LNCaP clone FGC (cell line): ENCODE data around the gene CMTM1.

ENCODE experiments used
- DNase-seq: peaks from one replicate; pipeline ENCODE4 v3.0.0-alpha.2; 2011; ENCODE audit warnings: low read depth
- H3K4me3 ChIP-seq: 2 replicates; pipeline ENCODE4 v1.5.1; 2011; ENCODE audit warnings: mild to moderate bottlenecking, low read depth, low read length, control low read depth
- TF ChIP-seq, protein P1 (sequence below): IDR thresholded peaks from 2 replicates; pipeline ENCODE4 v1.5.1; 2012; ENCODE audit warnings: mild to moderate bottlenecking; ENCODE audit not compliant: control insufficient read depth, insufficient read depth; ENCODE audit errors: extremely low read depth

Gene CMTM1

DNA sequence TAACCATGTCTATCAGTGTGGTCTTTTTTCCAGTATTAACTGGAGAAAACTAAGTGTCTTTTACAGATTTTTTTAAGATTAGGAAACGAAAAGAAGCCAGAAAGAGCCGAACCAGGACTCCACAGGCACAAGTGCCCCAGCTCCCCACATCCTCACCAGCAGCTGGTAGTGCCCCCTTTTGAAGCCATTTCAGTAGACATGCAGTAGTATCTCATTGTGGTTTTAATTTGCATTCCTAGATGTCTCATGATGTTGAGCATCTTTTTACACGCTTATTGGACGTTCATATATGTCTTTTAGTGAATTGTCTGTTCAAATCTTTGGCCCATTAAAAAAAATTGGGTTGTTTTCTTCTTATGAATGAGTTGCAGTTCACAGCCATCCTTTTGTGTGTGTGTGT is 33.5 kb downstream of the CMTM1 start:
- H3K4me3 ChIP-seq: no peak overlapping the region
- no peak for DNase-seq
- TF ChIP-seq, protein P1, sequence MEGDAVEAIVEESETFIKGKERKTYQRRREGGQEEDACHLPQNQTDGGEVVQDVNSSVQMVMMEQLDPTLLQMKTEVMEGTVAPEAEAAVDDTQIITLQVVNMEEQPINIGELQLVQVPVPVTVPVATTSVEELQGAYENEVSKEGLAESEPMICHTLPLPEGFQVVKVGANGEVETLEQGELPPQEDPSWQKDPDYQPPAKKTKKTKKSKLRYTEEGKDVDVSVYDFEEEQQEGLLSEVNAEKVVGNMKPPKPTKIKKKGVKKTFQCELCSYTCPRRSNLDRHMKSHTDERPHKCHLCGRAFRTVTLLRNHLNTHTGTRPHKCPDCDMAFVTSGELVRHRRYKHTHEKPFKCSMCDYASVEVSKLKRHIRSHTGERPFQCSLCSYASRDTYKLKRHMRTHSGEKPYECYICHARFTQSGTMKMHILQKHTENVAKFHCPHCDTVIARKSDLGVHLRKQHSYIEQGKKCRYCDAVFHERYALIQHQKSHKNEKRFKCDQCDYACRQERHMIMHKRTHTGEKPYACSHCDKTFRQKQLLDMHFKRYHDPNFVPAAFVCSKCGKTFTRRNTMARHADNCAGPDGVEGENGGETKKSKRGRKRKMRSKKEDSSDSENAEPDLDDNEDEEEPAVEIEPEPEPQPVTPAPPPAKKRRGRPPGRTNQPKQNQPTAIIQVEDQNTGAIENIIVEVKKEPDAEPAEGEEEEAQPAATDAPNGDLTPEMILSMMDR: no peak

GRCh38 chr16:66600477-66600876 is 34.2 kb downstream of the CMTM1 start:
- H3K4me3 ChIP-seq: no peak overlapping the region
- DNase-seq: no peak
- TF ChIP-seq, protein P1: no peak

DNA sequence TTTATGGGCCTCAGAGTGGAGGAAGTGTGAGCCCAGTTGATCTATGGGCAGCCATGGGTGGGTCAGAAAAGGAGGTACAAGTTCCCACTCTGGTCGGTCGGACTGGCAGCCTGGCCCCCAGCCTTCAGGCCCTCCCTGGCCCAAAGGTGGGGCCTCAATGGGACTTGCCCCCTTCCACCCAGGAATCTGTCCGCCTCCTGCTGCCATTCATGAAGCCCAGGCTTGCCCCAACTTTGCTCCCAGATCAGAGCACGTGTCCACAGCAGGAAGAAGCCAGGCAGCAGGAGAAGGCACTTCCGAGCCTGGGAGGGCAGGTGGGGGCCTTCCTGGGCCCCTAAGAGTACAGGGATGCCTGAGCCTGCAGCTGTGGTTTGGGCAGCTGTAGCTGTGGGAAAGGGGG is 35.2 kb downstream of the CMTM1 start:
- no peak for DNase-seq
- no peak overlapping the region for H3K4me3 ChIP-seq
- TF ChIP-seq, protein P1: no peak

GRCh38 chr16:66603537-66604375 is 37.5 kb downstream of the CMTM1 start:
- TF ChIP-seq, protein P1: no peak
- H3K4me3 ChIP-seq: no peak overlapping the region
- DNase-seq: no peak

DNA sequence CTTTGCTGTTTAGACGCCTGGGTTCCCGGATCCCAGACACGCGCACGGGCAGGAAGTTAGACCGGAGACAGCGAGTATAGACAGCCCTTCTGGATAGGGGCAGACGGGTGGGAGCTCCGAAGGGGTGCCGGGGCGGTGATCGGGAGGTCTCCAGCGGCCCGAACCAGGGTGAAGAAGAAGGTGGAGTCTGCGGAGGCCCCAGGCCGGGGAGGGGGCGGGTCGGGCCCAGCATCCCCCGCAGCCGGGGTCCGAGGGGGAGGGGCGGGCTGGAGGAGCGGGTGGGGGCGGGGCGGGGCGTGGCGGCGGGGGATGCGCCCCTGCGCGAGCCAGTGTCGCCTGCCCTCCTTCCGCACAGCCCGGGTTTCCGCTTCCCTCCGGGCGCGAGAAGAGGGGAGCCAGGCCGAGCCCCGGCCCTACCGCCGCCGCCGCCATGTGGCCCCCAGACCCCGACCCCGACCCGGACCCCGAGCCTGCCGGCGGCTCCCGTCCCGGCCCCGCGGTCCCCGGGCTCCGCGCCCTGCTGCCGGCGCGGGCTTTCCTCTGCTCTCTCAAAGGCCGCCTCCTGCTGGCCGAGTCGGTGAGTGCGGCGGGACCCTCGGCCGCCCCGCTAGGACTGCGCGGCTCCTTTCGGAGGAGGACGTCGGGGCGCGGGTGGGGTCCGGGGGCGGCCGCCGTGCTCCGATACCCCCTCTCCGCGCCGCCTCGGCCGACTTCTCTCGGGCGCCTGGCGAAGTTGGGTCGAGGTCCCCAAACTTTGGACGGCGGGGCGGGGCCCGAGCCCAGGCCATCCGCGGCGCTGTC is 38.3 kb downstream of the CMTM1 start, which contains the start of gene CMTM3:
TSS of gene CMTM3 (plus strand) at position 329 of the 801 bp plus-strand sequence. CDS start at position 431, 102 bp downstream.
- TF ChIP-seq, protein P1: peak; percentile 63
- no peak for DNase-seq
- H3K4me3 ChIP-seq: no peak within 1 kb of the TSS

DNA sequence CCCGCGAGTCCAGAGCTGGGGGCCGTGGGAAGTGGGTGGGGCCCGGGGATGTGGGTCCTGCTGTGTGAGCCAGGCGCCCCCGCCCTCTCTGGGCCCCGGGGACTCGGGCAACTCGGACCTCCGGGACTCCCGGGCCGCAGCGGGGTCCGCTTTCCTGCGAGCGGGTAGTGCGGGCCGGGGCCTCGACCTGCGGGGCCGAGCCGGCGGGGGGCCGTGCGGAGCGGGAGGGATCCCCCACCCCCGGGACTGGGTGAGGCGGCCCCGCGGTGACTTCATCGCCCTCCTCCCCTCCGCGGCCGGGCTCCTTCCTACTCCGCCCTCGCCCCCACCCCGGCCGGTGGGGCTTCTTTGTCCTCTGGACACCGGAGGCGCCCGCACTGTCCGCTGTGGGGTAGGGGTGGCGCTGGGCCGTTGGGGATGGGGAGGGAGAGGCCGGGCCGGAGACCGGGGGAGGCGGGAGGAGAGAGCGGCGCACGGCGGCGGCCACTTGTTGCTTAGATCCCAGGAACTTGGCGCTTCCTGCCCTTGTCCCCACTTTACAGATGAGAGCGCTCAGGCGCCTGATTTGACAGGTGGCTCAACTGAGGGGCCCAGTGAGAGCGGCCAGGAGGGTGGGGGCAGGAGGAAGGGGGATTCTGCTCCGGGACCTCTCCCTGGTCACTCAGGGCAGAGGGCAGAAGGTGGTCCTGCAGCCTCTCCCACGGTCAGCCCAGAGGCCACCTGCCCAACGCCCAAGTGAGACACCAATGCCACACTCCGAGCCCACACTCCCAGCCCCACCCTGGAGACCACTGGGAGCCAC is 39.1 kb downstream of the CMTM1 start:
- no peak overlapping the region for H3K4me3 ChIP-seq
- TF ChIP-seq, protein P1: no peak
- no peak for DNase-seq
